GM18870 (cell line): ENCODE data around the gene DEFB112.
A peak's percentile ranks its signal among the peaks of the same experiment; 100 is the strongest.

Experiments used
- ATAC-seq: cut with Tn5 transposase; IDR thresholded peaks from one replicate; pipeline ENCODE4 v1.9.1; 2021; ENCODE audit warnings: moderate library complexity; ENCODE audit not compliant: unreplicated experiment

DEFB112 gene

DNA sequence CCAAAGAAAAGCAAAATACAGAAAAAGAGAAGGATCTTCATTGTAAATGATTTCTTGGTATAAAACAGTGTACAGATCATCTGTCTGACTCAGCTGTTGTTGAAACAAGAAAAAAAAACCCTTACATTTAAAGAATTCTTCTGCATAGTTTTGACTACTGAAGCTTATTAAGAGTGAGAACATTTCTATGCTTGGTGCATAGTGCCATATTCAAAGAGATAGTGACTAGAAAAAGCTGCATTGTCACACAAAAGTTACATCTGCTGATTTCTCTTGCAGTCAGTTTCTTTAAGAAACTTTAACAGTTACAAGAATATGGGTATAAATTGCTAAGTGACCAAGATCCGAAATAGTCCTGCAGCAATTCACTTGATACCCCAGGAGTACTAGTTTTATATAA is at the start of gene DEFB112:
Gene DEFB112, minus strand, starts transcription at position 101 of the 400 bp plus-strand sequence. Its CDS starts 60 bp downstream, at position 41.
- no peak for ATAC-seq

DNA sequence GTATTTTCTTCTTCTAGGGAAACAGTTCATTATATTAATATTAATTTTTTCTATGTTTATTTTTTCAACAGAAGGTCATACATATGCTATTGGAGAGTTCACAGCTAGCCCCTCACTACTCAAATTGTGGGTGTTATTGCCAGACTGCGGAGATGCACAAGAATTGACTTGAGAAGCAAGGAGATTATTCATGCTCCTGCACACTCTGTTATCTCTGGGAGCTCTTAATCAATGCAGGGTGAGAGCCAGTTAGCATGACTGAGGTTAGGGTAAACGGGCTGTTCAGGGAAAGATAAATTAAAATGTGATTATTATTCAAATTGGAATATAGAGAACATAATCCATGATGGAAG is 48.9 kb upstream of the DEFB112 start:
- no peak for ATAC-seq

GRCh38 chr6:50097966-50098640 is 48.4 kb upstream of the DEFB112 start:
- no peak for ATAC-seq

- no peak for ATAC-seq
Observed at GRCh38 chr6:50096296-50096695, 46.6 kb upstream of the DEFB112 start.

- no peak for ATAC-seq
Observed at GRCh38 chr6:50093938-50094272, 44.2 kb upstream of the DEFB112 start.

DNA sequence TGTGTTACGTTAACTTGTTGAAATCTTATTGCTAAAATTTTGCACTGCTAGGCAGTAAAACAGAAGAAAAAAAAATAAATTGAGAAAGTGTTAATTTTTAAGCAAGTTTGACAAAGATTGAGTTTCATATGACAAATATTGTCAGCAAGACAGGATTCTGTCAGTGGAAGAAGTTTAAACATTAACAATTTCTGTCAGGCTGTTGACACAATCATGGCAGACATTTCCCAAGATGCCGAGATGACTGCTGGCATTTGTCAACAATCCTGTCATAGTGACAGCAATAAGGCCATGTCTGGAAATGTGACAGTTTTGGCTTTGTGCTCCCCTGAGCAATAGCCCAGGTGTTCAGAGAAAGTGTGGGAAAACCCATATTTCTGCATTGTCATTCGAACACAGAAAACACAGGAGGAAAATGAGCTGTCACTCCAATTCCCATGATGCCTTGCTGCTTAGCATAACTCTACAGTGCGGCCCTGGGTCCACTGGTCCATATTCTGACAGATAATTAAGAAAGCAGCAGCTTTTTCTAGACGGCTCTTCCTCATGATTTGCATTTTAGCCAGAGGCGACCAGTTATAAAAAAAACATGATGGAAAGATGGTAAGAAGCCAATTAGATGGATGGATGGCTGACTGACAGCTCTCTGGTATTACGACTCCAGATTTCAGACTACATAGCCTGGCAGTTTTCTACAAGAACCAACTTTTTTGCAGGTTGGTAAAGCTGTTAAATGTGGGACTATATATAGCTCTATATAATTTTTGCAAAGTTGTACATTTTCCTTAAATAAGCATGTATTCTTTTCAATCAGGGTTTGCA is 43.6 kb upstream of the DEFB112 start:
- ATAC-seq, result no peak

GRCh38 chr6:50091641-50092040 is 41.9 kb upstream of the DEFB112 start:
- no peak for ATAC-seq

DNA sequence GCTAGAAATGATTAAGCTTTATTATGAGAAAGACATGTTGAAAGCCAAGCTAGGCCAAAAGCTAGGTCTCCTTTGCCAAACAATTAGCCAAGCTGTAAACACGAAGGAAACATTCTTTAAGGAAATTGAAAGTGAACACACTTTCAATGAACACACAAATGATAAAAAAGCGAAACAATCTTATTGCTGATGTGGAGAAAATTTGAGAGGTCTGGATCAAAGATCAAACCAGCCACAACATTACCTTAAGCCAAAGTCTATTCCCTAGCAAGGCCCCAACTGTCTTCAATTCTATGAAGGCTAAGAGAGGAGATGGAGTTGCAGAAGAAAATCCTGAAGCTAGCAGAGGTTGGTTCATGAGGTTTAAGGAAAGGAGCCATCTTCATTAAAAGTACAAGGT is 40.2 kb upstream of the DEFB112 start:
- ATAC-seq, result no peak

- no peak for ATAC-seq
Observed at GRCh38 chr6:50087231-50087954, 37.7 kb upstream of the DEFB112 start.

- ATAC-seq, result no peak
Observed at GRCh38 chr6:50077385-50077784, 27.7 kb upstream of the DEFB112 start.

GRCh38 chr6:50076431-50076830 is 26.7 kb upstream of the DEFB112 start:
- no peak for ATAC-seq

DNA sequence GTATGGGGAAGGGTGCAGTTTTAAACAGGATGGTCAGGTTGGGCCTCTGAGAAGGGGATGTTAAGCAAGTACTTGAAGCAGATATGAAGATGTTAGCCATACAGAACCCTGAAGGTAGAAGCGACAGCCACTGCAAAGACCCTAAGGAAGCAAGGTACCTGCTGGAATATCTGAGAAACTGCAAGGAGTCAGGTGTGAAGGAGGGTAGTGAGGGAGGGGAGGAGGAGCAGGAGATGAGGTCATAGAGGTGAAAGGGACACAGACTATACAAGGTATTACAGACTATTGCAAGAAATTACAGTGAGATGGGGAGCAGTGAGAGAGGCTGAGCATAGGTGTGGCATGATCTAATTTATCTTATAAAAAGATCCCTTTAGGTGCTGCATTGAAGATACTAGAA is 22.2 kb upstream of the DEFB112 start:
- ATAC-seq, result no peak

- ATAC-seq, result no peak
Observed at GRCh38 chr6:50070101-50070500, 20.4 kb upstream of the DEFB112 start.

DNA sequence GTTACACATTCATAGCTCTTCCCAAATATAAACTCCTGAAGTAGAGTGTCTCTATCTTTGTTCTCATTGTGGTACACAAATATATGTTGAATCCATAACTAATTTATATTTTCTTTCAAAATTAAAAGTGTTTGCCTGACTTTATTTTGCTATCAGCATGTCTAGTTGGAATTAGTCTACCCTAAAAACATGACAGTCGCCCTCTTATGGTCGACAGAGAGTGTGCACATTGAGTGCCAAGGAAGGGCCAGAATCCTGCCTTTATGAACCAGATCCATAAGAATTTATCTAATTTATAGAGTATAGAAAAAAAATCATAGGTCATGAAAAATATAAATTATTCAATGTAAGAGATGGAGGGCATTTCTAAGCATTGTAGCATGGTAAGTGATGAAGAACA is 12.3 kb upstream of the DEFB112 start:
- ATAC-seq, result no peak

- peak; percentile 75 for ATAC-seq
Observed at GRCh38 chr6:50056242-50056641, 6.5 kb upstream of the DEFB112 start.

DNA sequence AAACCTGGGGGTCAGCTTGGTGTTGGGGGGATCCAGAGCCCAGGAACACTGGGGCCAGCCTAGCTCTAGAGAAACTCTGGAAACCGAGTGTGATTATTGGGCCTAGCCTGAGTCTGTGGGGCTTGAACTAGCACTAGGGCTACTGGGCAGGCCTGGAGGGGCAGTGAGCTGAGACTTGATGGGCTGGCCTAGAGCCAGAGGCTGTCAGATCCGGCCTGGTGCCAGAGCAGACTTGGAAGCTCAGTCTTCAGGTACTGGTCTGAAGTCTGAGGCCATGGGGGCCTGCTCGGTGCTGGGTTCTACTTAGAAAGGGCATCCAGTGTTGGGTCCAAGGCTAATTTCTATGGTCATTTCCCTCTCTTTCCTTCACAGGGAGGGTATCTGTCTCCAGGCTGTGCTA is 2.7 kb downstream of the DEFB112 start:
- no peak for ATAC-seq

DNA sequence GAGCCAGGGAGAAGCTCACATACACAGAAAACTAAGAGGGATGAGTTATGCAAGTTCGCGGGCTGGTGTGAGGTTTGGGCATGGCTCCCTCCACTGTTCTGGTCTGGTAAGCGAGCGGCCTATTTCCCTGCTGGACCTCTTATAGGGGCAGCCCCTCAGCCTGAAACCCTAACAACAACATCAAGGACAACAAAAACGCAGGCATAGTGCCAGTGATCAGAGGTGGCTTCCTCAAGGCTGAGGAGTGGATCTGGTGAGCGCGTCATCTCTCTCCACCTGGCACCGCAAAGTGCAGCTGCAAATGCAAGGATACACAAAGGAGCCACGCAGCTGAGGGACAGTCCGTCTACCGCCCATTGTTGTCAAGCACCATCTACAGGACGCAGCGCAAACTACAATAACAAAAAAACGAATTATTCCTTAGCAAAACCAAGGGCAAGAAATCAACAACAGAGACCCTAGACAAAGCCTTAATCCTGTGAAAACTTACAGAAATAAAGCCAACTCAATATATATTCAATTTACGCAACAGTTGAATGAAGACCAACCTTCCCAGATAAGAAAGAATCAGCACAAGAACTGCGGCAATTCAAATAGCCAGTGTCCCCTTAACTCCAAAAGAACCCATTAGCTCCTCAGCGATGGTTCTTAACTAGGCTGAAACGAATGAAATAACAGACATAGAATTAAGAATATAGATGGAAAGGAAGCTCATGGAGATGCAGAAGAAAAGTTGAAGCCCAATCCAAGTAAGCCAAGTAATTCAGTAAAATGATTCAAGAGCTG is 18.8 kb downstream of the DEFB112 start:
- peak; percentile 63 for ATAC-seq

DNA sequence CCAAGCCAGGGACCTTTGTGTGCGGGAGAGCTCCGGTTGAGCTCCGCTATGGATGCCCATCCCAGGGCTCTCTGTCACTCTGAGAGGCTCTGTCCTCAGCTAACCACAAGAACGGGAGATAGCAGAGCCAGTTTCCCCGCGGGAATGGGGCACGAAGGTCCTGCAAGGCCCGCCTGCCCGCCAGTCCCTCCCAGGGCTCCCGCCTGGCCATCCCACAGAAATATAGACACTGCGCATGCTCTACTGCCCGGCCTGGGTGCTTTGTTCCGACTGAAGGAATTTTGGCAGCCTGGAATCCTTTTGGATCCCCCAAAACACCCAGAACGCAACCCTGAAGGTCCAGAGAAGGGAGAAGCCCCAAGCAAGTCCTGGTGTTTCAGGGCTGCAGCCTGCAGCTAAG is 19.4 kb downstream of the DEFB112 start:
- ATAC-seq, result no peak

DNA sequence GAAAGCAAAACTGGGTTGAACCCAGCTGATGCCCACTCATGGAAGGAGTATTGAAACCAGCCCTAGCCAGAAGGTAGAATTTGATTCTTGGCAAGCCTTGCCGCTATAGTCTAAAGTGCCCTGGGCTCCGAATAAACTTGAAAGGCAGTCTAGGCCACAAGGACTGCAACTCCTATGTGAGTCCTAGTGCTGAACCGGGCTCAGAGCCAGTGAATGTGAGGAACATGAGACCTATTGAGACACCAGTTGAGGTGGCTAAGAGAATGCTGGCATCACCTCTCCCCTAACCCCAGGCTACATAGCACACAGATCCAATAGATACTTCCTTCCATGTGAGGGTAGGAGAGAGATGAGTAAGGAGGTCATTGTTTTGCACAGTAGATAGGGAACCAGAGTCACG is 24.5 kb downstream of the DEFB112 start:
- ATAC-seq, result no peak

GRCh38 chr6:50021894-50022293 is 27.8 kb downstream of the DEFB112 start, which contains the start of gene DEFB110:
TSS of gene DEFB110 (minus strand) at chr6:50021994. CDS start at chr6:50021935, 59 bp downstream.
- no peak for ATAC-seq

DNA sequence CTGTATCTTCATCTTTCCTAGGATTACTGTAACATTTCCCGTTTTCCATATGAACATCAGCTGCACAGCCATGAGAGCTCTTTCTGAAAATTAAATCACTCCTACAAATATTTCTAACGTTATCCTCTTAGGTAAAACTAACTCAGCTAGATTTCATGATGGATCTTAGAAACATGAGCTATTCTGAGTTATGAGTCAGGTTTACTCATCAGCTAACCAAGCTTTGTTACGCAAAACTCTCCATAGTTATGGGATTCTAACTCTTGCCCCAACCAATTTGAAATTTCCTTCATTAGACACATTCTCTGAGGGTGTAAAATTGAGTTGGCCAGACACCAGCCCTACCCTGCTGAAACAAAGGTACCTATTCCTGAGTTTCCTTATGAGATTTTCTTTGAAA is 41.9 kb downstream of the DEFB112 start:
- no peak for ATAC-seq
